ENCODE data around the gene IL1R2.

GRCh38 chr2:101983486-101983885 lies 8.3 kb upstream of the IL1R2 start:
- no peak for TF ChIP-seq TCF7L2 (IDR thresholded peaks at IDR 0.05; ENCODE audit: borderline replicate concordance, low read depth, low read length)
- TF ChIP-seq, protein P1, sequence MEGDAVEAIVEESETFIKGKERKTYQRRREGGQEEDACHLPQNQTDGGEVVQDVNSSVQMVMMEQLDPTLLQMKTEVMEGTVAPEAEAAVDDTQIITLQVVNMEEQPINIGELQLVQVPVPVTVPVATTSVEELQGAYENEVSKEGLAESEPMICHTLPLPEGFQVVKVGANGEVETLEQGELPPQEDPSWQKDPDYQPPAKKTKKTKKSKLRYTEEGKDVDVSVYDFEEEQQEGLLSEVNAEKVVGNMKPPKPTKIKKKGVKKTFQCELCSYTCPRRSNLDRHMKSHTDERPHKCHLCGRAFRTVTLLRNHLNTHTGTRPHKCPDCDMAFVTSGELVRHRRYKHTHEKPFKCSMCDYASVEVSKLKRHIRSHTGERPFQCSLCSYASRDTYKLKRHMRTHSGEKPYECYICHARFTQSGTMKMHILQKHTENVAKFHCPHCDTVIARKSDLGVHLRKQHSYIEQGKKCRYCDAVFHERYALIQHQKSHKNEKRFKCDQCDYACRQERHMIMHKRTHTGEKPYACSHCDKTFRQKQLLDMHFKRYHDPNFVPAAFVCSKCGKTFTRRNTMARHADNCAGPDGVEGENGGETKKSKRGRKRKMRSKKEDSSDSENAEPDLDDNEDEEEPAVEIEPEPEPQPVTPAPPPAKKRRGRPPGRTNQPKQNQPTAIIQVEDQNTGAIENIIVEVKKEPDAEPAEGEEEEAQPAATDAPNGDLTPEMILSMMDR (tag by site-specific recombination; IDR thresholded peaks at IDR 0.05) = no peak
- no peak for TF ChIP-seq ZNF701 (tag by site-specific recombination; IDR thresholded peaks at IDR 0.05)
- TF ChIP-seq PATZ1 (tag by site-specific recombination; IDR thresholded peaks at IDR 0.05) = no peak
- no peak for TF ChIP-seq REST (tag by site-specific recombination; IDR thresholded peaks at IDR 0.05)
- TF ChIP-seq ZNF416 (tag by site-specific recombination; IDR thresholded peaks at IDR 0.05) = no peak
- TF ChIP-seq, protein P2, sequence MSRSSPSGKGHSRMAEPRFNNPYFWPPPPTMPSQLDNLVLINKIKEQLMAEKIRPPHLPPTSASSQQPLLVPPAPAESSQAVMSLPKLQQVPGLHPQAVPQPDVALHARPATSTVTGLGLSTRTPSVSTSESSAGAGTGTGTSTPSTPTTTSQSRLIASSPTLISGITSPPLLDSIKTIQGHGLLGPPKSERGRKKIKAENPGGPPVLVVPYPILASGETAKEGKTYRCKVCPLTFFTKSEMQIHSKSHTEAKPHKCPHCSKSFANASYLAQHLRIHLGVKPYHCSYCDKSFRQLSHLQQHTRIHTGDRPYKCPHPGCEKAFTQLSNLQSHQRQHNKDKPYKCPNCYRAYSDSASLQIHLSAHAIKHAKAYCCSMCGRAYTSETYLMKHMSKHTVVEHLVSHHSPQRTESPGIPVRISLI (tag by site-specific recombination; IDR thresholded peaks at IDR 0.05) = no peak
- no peak for TF ChIP-seq ATF2 (tag by site-specific recombination; IDR thresholded peaks at IDR 0.05; ENCODE audit: low read depth)
- TF ChIP-seq BCL11A (tag by site-specific recombination; IDR thresholded peaks at IDR 0.05; ENCODE audit: low read depth) = no peak

All from HEK293 (cell line).